CD4-positive, alpha-beta T cell treated with Interleukin-4 for 4 hours (primary cell): ENCODE data around the gene SPATA2L.

Source experiments
- DNase-seq: peaks from one replicate; pipeline ENCODE4 v3.0.0-alpha.2; 2020

Gene SPATA2L

DNA sequence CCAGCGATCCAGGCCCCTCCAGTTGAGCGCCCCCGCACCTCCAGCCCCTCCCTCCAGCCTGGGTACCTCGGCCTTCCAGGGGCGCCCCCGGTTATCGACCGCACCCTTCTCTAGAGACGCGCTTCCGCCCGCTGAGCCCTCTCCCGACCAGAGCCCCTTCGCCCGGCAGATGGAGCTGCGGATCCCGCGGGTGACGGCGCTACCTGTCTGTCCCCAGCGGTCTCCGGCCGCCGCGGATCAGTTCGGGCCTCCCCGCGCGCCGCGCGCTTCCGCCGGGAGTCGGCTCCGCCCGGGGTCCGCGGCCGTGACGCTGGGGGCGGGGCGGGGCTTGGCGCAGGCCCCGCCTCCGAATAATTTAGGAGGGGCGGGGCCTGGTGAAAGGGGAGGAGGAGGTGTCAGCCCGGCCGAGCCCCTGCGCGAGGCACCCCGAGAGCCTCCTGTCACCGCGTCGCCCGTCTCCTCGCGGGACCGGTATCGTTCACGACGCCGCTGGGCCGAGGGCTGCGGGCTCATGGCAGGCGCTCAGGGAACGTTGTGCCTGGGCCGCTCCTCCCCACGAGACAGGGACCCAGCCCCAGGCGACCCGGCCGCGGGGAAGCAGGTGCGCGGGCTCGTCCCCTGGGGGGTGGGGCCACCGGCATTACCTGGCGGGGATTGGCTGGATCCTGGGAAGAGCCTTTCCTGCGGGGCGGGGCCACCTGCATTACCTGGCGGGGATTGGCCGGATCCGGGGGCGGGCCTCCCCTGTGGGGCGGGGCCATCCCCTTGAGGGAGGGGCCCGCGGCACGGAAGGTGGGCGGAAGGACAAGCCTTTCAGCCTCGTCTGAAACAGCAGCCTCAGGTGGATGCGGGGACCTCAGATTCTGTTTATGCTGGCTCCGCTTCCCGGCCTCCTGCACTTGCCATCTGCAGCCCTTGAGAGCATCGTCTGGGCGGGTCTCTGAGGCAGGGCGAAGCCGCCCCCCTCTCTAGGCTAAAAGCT is at the start of gene SPATA2L:
Gene SPATA2L (minus strand): TSS at position 281 of the 982 bp plus-strand sequence. CDS start 473 bp downstream, outside the sequence.
- peak; percentile 97 for DNase-seq

- DNase-seq = no peak
These were observed 48.1 kb upstream of the SPATA2L start for GRCh38 chr16:89749637-89750036.

DNA sequence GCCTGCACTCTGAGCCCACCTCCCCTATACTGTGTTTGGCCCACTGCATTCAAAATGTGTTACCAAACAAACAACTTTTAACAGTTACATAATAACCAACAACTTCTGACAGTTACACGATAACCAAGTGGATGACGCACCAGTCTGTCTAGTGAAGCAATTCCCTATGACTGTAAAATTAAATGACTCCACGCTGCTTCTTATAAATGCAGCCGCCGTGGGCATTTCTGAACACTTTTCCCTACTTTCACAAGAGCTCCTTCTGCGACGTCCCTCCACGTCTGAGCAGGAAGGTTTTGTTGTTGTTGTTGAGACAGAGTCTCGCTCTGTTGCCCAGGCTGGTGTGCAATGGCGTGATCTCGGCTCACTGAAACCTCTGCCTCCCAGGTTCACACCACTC is 47.4 kb upstream of the SPATA2L start:
- DNase-seq = no peak

DNA sequence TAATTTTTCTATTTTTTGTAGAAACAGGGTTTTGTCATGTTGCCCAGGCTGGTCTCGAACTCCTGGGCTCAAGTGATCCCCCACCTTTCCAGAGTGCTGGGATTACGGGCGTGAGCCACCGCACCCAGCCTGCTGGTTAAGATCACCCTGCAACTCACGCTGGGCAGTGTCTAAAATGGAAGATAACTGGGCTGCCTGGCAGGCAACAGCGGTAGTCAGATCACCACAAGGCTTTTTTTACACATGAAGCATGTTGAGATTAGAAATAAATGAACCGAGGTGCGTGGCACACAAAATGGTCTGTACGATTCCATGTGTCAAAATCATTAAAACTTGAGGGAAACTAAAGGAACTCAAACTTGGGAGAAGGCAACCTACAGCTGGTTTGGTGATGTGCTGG is 46.6 kb upstream of the SPATA2L start:
- DNase-seq = no peak

DNA sequence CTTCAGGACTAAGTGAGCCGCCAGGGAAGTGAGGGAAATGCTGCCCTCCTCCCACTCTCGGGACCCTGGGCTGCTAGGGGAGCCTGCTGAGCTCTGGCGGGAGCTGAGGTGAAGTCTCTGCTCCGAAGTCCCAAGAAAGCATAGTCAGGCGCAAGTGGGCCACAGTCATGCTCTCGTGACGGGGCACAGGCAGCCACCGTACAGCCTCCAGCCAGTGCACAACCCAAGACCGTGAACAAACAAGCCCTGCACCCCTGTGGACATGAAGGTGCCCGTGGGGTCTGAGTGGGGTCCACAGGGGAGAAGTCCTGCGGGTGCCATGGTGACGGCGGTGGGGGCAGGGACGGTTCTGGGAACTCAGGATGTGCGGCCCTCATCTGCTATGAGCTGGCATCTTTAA is 44.5 kb upstream of the SPATA2L start:
- no peak for DNase-seq

DNA sequence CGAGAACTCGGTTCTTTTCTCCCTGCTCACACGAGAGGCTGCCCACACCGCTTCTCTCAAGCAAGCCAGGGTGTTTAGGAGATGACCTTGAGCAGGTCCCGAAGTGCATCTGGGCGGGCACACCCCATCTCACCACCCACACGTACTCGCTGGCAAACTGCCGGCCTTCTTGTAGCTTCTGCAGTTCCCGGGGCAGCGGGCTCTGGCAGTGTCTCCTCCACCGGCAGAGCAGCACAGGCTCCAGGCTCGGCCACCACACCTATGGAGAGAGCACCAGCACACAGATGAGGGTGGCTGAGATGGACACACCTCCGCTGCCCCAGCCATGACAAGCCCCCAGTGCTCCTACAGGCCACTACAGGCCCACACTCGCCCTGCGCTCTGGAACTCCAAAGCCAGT is 43.3 kb upstream of the SPATA2L start:
- no peak for DNase-seq

DNA sequence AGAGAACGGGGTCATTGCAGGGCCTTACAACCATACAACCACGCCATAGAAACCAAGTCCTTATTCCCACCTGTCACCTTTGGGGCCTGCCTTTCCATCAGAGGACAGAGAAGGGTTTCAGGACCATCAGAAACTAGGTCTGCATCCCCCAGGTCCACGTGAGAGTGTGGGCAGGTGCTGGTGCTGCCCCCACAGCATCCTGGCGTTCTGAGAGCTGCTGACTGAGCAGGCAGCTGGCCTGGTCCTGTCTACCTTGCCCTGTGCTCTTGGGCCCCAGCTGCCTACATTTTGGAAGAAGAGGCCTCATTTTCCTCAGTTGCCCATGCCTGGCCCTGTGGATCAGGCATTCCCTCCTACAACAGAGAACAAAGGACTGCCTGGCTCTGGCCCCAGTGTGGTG is 41.4 kb upstream of the SPATA2L start:
- no peak for DNase-seq

GRCh38 chr16:89741342-89742014 is 40.0 kb upstream of the SPATA2L start:
- no peak for DNase-seq

- DNase-seq = no peak
These were observed 37.9 kb upstream of the SPATA2L start for GRCh38 chr16:89739383-89739782.

DNA sequence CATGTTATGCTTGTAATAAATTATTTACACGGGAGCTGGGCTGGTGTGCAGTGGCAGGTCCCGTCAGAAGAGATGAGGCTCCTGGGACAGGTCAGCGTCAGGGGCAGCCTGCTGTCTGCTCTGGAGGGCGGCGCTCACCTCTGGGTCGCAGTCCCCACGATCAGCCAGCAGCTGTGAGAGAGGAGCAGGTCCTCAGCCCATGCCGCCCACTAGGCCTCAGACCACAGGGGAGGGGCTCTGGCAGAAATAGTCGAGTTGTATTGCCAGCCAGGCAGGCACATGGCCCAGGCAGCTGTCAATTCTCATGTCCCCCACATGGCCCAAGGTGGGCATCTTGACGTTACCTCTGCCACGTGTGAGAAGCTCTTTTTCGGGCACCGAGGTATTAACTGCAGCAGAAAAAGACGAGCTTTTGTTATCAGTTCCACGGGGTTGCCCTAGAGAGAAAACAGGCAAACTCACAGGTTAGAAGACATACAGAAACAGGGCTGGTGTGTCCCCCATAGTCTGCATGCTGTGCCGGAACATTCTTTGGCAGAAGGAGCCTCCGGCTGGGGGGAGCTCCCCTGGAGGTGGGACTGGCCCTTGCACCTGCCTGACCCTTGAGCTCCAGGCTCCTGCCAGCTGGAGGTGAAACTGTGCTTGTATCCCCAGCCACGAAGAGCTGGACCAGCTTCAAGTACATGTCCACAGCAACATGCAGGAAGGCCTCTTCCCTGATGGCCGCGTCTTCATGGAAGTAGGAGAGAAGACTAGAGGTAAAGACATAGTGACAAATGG is 37.2 kb upstream of the SPATA2L start:
- DNase-seq = no peak

DNA sequence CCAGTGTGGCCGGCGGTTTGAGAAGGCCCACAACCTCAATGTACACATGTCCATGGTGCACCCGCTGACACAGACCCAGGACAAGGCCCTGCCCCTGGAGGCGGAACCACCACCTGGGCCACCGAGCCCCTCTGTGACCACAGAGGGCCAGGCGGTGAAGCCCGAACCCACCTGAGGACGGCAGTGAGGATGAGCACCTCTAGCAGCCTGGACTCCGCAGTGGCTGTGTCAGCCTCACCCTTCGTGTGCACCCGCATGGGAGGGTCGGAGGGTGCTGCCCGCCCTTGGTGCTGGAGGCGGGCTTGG is 36.5 kb upstream of the SPATA2L start:
- no peak for DNase-seq

- DNase-seq = peak; percentile 56
These were observed 36.0 kb upstream of the SPATA2L start for GRCh38 chr16:89737341-89738071.

- DNase-seq = no peak
These were observed 35.0 kb upstream of the SPATA2L start for GRCh38 chr16:89736554-89736953.

DNA sequence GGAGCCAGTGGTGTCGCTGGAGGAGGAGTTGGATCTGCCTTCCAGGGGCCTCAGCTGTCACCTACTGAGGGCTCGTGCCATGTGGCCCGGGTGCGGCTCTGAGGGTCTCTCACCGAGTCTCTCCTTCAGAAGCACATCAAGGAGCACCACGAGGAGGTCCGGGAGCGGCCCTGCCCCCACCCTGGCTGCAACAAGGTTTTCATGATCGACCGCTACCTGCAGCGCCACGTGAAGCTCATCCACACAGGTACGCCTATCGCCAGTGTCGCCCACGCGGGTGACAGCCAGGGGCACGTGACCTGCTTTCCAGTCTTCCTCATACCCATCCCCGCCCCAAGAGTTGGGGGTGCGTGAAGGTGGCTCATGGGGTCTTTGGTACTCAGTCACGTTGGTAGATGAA is 32.3 kb upstream of the SPATA2L start:
- DNase-seq = no peak

DNA sequence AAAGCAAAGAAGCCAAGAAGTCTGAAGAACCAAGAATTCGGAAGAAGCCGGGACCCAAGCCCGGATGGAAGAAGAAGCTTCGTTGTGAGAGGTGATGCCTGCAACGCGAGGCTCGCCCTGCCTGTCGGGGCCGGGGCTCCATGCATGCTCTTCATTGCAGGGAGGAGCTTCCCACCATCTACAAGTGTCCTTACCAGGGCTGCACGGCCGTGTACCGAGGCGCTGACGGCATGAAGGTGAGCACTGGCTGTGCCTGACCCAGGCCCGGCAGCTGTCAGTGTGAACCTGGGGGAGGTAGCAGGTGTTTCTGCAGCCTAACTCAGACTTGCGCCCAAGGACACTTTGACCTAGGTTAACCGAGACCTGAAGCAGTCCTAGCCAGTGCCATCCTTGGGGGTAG is 31.8 kb upstream of the SPATA2L start:
- no peak for DNase-seq

GRCh38 chr16:89732918-89733242 is 31.4 kb upstream of the SPATA2L start:
- DNase-seq = no peak

- DNase-seq = no peak
These were observed 30.8 kb upstream of the SPATA2L start for GRCh38 chr16:89732142-89732917.

- no peak for DNase-seq
These were observed 29.2 kb upstream of the SPATA2L start for GRCh38 chr16:89730610-89731234.

- DNase-seq = no peak
These were observed 28.5 kb upstream of the SPATA2L start for GRCh38 chr16:89729863-89730593.

GRCh38 chr16:89729293-89729692 is 27.8 kb upstream of the SPATA2L start:
- DNase-seq = no peak
